Upper lobe of left lung (tissue), 6 donors: ENCODE results near the gene LCN2. TPM values are rescaled to one million over a fixed set of nuclear protein-coding genes. Genes with fewer than 3 reads are reported as not detected.
A peak's percentile ranks its signal among the peaks of the same experiment; 100 is the strongest.

Experiments
- ATAC-seq, 2 donors: fragments of 200-7000 bp; cut with Tn5 transposase; one replicate each; pipeline ENCODE4 v1.9.1; 2022; ENCODE audit warnings: mild to moderate bottlenecking in 2 of 2, moderate library complexity in 2 of 2; ENCODE audit not compliant: low FRiP score in 2 of 2
- DNase-seq, 2 donors: peaks; one replicate each; pipeline ENCODE4 v3.0.0-alpha.2; 2019 to 2020
- H3K27ac ChIP-seq, 4 donors: fragments of 200-600 bp; sonication (generic); one replicate each; pipeline ENCODE4 v1.5.1; 2016 to 2019
- H3K27me3 ChIP-seq, 4 donors: fragments of 200-600 bp; sonication (generic); one replicate each; pipeline ENCODE4 v1.5.1; 2017 to 2019
- H3K36me3 ChIP-seq, 4 donors: fragments of 200-600 bp; sonication (generic); one replicate each; pipeline ENCODE4 v1.5.1; 2016 to 2019
- H3K4me1 ChIP-seq, 4 donors: fragments of 200-600 bp; sonication (generic); one replicate each; pipeline ENCODE4 v1.5.1; 2018 to 2019
- H3K4me3 ChIP-seq, 4 donors: fragments of 200-600 bp; sonication (generic); one replicate each; pipeline ENCODE4 v1.5.1; 2017 to 2019; ENCODE audit warnings: mild to moderate bottlenecking in 2 of 4, moderate library complexity in 1 of 4
- H3K9me3 ChIP-seq, 4 donors: fragments of 200-600 bp; sonication (generic); one replicate each; pipeline ENCODE4 v1.5.1; 2018 to 2019
- EP300 ChIP-seq, 4 donors: sonication (generic); formaldehyde crosslinking; IDR thresholded peaks; one replicate each; pipeline ENCODE4 v1.5.1; 2017; ENCODE audit warnings: antibody characterized with exemption in 4 of 4, control low read depth in 2 of 4
- POLR2A ChIP-seq, 4 donors: fragments of 450-650 bp; IDR thresholded peaks; one replicate each; pipeline ENCODE4 v1.5.1; 2016 to 2017; ENCODE audit warnings: antibody characterized with exemption in 4 of 4, mild to moderate bottlenecking in 2 of 4
- POLR2AphosphoS5 ChIP-seq, 2 donors: sonication (generic); formaldehyde crosslinking; IDR thresholded peaks; one replicate each; pipeline ENCODE4 v1.5.1; 2017; ENCODE audit warnings: antibody characterized with exemption in 2 of 2
- WGBS, 2 donors: methylation state at CpG; one replicate each; pipeline ENCODE4 v1.1.5; 2017 to 2018; 5-methylcytosine and 5-hydroxymethylcytosine counted together
- total RNA-seq, 6 donors: library from RNA; depleted of rRNA in 4 of 6; stranded (reverse); fragments of >200 nt in 4 of 6; gene quantifications; one replicate each; pipeline versions ENCODE4 v1.1.0 to v1.2.1, GENCODE V29; 2016 to 2021
- TF ChIP-seq, protein P1 (sequence below), 6 experiments: fragments of 450-650 bp in 4 of 6; fragments of 200-600 bp in 2 of 6; sonication (generic) in 2 of 6; IDR thresholded peaks; one replicate each; pipeline ENCODE4 v1.5.1; 2016 to 2019; ENCODE audit warnings: antibody characterized with exemption in 6 of 6
- donor health status: DM: no; HTN: no; CAD: no; lungs with moderate emphysema.
- donor health status: DM: no; HTN: yes; CAD: no; lungs with severe emphysema.

The LCN2 gene
- total RNA-seq, 6 donors from 2014 or later, result 9.0 to 193 (median 38.2) TPM

DNA sequence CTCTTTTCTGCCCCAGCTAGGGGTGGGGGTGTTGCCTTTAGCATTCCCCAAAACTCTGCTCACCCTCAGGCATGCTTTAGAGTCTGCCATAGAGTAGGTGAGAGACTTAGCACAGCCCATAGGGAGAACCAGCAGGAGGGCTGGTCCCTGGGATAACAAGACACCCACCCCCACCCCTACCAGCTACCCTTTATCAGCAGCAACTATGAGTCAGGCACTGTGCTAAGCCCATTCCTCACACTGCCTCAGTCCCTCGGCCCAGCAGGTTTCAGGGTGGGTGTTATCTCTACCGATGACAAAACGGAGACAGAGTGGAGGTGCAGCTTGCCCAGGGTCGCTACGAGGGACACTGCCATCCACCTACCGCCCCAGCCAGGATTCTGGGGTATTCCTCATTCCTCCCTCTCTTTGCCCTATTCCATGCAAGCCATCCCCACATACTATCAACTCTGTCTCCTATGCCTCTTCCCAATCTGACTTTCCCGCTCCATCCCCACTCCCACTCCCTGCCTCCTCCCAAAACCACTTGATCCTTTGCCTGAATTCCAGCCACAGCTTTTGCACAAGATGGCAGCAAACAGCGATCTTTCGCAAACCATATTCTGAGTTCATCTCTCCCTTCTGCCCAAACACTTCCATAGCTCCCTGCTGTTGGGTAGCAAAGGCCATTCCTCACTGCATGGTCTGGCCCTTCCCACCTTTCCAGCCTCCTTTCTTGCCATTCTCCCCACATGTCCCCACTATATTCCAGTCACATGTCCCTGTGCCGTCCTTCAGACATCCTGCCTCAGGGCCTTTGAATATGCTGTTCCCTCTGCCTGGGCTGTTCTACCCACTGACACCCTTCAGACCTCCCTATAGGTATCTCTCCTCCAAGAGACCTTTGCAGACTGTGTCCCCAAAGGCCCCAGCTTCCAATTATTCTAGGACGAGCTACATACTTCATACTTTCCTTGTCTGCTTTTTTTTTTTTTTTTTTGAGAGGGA is 37.0 kb downstream of the LCN2 start:
- Histone ChIP-seq H3K27ac (no peak overlapping the region), H3K27me3 (no peaks in the 10 kb centered on the region), H3K4me1 (peaks cover 8 to 13% (median 12%) of the 10 kb centered on the region in 4 donors), H3K36me3 (peaks cover 10 to 59% (median 32%) of the 10 kb centered on the region in 4 donors), H3K4me3 (no peak overlapping the region), H3K9me3 (no peaks in the 10 kb centered on the region)
- TF ChIP-seq, protein P1, sequence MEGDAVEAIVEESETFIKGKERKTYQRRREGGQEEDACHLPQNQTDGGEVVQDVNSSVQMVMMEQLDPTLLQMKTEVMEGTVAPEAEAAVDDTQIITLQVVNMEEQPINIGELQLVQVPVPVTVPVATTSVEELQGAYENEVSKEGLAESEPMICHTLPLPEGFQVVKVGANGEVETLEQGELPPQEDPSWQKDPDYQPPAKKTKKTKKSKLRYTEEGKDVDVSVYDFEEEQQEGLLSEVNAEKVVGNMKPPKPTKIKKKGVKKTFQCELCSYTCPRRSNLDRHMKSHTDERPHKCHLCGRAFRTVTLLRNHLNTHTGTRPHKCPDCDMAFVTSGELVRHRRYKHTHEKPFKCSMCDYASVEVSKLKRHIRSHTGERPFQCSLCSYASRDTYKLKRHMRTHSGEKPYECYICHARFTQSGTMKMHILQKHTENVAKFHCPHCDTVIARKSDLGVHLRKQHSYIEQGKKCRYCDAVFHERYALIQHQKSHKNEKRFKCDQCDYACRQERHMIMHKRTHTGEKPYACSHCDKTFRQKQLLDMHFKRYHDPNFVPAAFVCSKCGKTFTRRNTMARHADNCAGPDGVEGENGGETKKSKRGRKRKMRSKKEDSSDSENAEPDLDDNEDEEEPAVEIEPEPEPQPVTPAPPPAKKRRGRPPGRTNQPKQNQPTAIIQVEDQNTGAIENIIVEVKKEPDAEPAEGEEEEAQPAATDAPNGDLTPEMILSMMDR (IDR thresholded peaks at IDR 0.05), result no peak
- TF ChIP-seq POLR2A (IDR thresholded peaks at IDR 0.05), result no peak
- no peak for TF ChIP-seq EP300 (IDR thresholded peaks at IDR 0.05)
- no peak for TF ChIP-seq POLR2AphosphoS5 (IDR thresholded peaks at IDR 0.05)
- no peak for DNase-seq
- ATAC-seq, result no peak
- 96% methylated on average over 10 to 11 of the region's 11 CpGs for WGBS, 2 donors

DNA sequence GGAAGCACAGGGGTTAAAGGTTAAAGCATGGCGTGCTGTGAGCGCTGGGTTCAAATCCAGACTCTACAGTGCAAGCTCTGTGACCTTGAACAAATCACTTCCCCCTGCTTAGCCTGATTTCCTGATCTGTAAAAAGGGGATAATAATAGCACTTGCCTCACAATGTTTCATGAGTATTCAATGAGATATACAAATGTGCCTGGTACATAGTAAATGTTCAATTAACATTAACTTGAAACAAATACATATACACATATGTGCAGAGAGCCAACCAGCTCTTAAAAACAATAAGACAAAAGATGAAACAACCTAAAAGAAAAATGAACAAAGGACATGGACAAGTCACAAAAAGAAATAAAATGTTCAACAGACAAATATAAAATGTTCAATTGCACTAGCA is 38.1 kb downstream of the LCN2 start:
- 94 to 100% methylated on average over 2 of the region's 2 CpGs for WGBS, 2 donors
- no peaks in the 10 kb centered on the region for H3K27me3 ChIP-seq

DNA sequence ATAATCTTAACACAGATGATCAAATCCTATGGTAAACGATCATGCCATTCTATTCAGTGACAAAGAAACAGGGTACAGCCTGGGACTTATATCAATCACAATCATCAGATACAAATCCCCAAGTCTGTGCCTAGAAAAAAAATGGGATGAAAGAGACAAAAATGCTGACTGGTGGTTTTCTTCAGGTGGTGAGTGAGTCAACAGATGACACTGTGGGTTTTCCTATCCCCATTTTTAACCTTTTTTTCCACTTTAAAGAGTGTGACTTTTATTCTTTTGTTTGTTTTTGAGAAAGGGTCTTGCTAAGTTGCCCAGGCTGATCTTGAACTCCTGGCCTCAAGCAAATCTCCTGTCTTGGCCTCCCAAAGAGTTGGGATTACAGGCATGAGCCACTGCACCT is 39.0 kb downstream of the LCN2 start:
- DNase-seq (no peak), ATAC-seq (no peak)
- no peak overlapping the region for H3K4me3 ChIP-seq
- TF ChIP-seq POLR2AphosphoS5 (IDR thresholded peaks at IDR 0.05) (no peak), POLR2A (IDR thresholded peaks at IDR 0.05) (no peak)
- TF ChIP-seq, protein P1 (IDR thresholded peaks at IDR 0.05), result no peak
- no peaks in the 10 kb centered on the region for H3K27me3 ChIP-seq
- 81 to 88% methylated on average over 1 of the region's 1 CpG for WGBS, 2 donors
- H3K27ac ChIP-seq, result no peak overlapping the region
- peaks cover 10 to 53% (median 26%) of the 10 kb centered on the region in 4 donors for H3K36me3 ChIP-seq
- no peaks in the 10 kb centered on the region for H3K9me3 ChIP-seq
- peaks cover 16 to 27% (median 20%) of the 10 kb centered on the region in 4 donors for H3K4me1 ChIP-seq

More for the DNA sequence above, 38.1 kb downstream of the LCN2 start:
- H3K4me1 ChIP-seq, result peaks cover 14 to 19% (median 16%) of the 10 kb centered on the region in 4 donors
- no peaks in the 10 kb centered on the region for H3K9me3 ChIP-seq
- no peak overlapping the region for H3K27ac ChIP-seq
- peaks cover 10 to 59% (median 31%) of the 10 kb centered on the region in 4 donors for H3K36me3 ChIP-seq
- no peak overlapping the region for H3K4me3 ChIP-seq
- no peak for DNase-seq
- TF ChIP-seq POLR2A (IDR thresholded peaks at IDR 0.05), result no peak
- TF ChIP-seq EP300 (IDR thresholded peaks at IDR 0.05), result no peak
- no peak for TF ChIP-seq POLR2AphosphoS5 (IDR thresholded peaks at IDR 0.05)
- TF ChIP-seq, protein P1 (IDR thresholded peaks at IDR 0.05), result no peak
- no peak for ATAC-seq

DNA sequence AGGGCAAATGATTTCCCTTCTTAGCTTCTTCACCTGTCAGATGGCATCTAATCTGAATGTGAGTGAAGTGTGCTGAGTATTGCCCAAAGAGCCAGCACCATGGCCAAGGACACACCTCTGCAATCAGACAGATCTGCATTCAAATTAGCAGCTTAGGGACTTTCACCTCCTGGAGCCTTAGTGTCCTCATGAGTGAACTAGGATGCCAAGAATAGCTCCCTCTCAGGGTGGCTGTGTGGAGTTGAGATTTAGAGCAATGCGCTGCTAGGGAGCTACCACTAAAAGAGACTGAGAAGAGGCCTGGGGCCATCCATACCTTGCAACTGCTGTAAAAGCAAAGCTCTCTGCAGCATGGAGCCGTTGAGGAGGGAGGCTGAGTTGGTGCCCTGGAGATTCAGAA is 40.8 kb downstream of the LCN2 start:
- H3K4me3 ChIP-seq, result peak overlapping the region in 1 of 4 donors; percentile 83
- H3K9me3 ChIP-seq, result no peaks in the 10 kb centered on the region
- TF ChIP-seq POLR2A (IDR thresholded peaks at IDR 0.05) (no peak), EP300 (IDR thresholded peaks at IDR 0.05) (no peak), POLR2AphosphoS5 (IDR thresholded peaks at IDR 0.05) (no peak)
- TF ChIP-seq, protein P1 (IDR thresholded peaks at IDR 0.05), result no peak
- no peaks in the 10 kb centered on the region for H3K27me3 ChIP-seq
- WGBS, 2 donors, result 88 to 95% methylated on average over 2 of the region's 2 CpGs
- DNase-seq (no peak), ATAC-seq (no peak)
- peaks cover 7 to 35% (median 14%) of the 10 kb centered on the region in 4 donors for H3K36me3 ChIP-seq
- peaks cover 16 to 28% (median 20%) of the 10 kb centered on the region in 4 donors for H3K4me1 ChIP-seq
- peak overlapping the region in 1 of 4 donors; percentile 96 for H3K27ac ChIP-seq
